ENCODE measurements around the gene ITPR3. TPM values are rescaled to one million over a fixed set of nuclear protein-coding genes. Genes with fewer than 3 reads are reported as not detected.

The ITPR3 gene
- total and polyA plus RNA-seq, 8 donors: 14.1 to 149 (median 65.6) TPM

DNA sequence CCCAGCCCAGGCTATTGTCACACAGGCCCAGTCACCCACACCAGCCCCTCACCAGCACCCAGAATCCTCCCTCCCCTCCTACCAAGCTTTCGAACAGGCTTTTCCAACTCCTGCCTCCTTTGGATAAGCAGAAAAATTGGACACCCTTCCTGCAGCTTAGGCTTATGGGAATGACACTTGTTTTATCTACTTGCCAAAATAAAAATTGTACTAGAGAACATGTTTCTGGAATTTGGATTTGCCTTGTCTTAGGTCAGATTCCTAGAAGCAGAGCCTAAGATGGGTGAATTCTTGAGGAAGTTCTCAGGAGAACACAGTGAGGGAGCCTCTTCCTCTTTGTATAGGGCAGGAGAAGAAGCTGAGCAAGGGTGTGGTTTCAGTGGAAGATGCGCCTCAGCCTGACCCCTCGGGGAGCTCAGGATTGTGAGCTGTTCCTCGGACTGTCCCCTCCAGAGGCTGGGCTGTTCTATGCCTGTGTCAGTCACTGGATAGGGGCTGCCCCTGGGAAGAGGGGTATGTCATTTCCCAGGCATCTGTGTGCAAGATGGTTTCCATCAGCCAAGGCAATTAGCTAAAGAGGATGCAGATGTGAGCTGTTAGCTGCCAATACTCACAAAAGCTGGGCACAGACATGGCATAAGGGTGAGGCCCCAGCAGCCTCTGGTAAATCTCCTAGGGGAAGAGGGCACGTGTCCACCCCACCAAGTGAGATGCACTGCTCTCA is 33.9 kb downstream of the ITPR3 start:
- 64 to 85% (median 78%) methylated on average over 5 of the region's 5 CpGs for WGBS, 5 donors
- Histone ChIP-seq H3K9me3 (no peaks in the 10 kb centered on the region), H3K36me3 (peaks cover 29 to 83% (median 59%) of the 10 kb centered on the region in 4 donors), H3K27me3 (no peaks in the 10 kb centered on the region), H3K4me3 (no peak overlapping the region), H3K27ac (no peak overlapping the region), H3K4me1 (no peaks in the 10 kb centered on the region)
- no peak for DNase-seq
- TF ChIP-seq POLR2AphosphoS5 (IDR thresholded peaks at IDR 0.05): no peak
- TF ChIP-seq EP300 (IDR thresholded peaks at IDR 0.05): no peak
- TF ChIP-seq, protein P1, sequence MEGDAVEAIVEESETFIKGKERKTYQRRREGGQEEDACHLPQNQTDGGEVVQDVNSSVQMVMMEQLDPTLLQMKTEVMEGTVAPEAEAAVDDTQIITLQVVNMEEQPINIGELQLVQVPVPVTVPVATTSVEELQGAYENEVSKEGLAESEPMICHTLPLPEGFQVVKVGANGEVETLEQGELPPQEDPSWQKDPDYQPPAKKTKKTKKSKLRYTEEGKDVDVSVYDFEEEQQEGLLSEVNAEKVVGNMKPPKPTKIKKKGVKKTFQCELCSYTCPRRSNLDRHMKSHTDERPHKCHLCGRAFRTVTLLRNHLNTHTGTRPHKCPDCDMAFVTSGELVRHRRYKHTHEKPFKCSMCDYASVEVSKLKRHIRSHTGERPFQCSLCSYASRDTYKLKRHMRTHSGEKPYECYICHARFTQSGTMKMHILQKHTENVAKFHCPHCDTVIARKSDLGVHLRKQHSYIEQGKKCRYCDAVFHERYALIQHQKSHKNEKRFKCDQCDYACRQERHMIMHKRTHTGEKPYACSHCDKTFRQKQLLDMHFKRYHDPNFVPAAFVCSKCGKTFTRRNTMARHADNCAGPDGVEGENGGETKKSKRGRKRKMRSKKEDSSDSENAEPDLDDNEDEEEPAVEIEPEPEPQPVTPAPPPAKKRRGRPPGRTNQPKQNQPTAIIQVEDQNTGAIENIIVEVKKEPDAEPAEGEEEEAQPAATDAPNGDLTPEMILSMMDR (IDR thresholded peaks at IDR 0.05): no peak
- no peak for TF ChIP-seq POLR2A (IDR thresholded peaks at IDR 0.05)
- intact Hi-C loops (cut with DNase I; ENCODE audit: low total_unique reads): no loop called here

DNA sequence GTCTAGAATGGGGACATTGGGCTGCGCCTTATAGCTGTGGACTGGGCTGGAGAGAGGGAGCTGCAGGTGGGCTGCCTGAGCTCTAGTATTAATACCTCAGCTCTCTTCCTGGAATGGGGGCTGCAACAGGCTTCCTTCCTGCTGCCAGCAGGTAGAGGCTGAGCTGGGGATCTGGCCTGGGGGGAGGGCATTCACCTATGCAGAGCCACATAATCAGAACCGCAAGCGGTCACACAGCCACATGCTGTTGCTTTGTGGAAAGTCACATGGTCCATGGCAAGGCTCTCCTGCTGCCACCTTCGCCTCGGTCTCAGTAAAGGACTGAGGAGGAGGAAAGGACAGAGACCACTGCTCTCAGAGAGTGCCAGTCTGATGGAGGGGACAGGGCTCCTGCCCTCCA is 35.7 kb downstream of the ITPR3 start:
- Histone ChIP-seq H3K27me3 (no peaks in the 10 kb centered on the region), H3K4me1 (no peaks in the 10 kb centered on the region), H3K9me3 (no peaks in the 10 kb centered on the region), H3K27ac (no peak overlapping the region), H3K4me3 (no peak overlapping the region), H3K36me3 (peaks cover 29 to 88% (median 71%) of the 10 kb centered on the region in 4 donors)
- 76 to 97% (median 86%) methylated on average over 3 to 5 of the region's 5 CpGs for WGBS, 5 donors
- intact Hi-C loops (cut with DNase I; ENCODE audit: low total_unique reads): no loop called here
- TF ChIP-seq POLR2AphosphoS5 (IDR thresholded peaks at IDR 0.05) (no peak), EP300 (IDR thresholded peaks at IDR 0.05) (no peak), POLR2A (IDR thresholded peaks at IDR 0.05) (no peak)
- TF ChIP-seq, protein P1 (IDR thresholded peaks at IDR 0.05): no peak
- DNase-seq: no peak

DNA sequence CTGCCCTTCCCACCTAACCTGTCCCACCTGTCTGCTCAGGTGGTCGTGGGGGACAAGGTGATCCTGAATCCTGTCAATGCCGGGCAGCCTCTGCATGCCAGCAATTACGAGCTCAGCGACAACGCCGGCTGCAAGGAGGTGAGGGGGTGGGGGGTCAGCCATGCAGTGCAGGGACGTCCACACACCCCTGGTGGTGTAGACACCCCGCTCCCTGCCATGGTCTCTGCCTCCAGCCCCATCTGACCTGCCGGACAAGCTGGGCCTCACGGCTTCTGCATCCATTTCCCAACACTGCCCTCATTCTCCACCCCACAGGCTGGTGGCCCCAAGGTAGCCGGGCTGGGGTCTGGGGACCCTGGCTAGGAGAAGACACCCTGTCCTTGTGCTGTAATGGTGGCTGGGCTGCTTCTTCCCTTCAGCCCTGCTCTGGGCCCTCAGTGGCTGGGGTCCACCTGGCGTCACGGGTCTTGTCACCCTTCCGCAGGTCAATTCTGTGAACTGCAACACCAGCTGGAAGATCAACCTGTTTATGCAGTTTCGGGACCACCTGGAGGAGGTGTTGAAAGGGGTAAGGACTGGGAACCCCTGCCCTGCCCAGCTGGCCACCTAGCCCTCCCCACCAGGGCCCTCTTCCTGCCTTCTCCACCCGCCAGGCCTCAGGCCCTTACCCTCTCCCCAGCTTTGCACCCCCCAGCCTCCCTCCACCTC is 38.0 kb downstream of the ITPR3 start:
- DNase-seq: no peak
- Histone ChIP-seq H3K9me3 (no peaks in the 10 kb centered on the region), H3K4me3 (no peak overlapping the region), H3K36me3 (peaks cover 29 to 95% (median 83%) of the 10 kb centered on the region in 4 donors), H3K4me1 (no peaks in the 10 kb centered on the region), H3K27me3 (no peaks in the 10 kb centered on the region), H3K27ac (no peak overlapping the region)
- TF ChIP-seq POLR2A (IDR thresholded peaks at IDR 0.05): no peak
- TF ChIP-seq EP300 (IDR thresholded peaks at IDR 0.05): no peak
- no peak for TF ChIP-seq POLR2AphosphoS5 (IDR thresholded peaks at IDR 0.05)
- TF ChIP-seq, protein P1 (IDR thresholded peaks at IDR 0.05): no peak
- 85 to 90% (median 88%) methylated on average over 15 to 16 of the region's 16 CpGs for WGBS, 5 donors
- intact Hi-C loops (cut with DNase I; ENCODE audit: low total_unique reads): no loop called here

DNA sequence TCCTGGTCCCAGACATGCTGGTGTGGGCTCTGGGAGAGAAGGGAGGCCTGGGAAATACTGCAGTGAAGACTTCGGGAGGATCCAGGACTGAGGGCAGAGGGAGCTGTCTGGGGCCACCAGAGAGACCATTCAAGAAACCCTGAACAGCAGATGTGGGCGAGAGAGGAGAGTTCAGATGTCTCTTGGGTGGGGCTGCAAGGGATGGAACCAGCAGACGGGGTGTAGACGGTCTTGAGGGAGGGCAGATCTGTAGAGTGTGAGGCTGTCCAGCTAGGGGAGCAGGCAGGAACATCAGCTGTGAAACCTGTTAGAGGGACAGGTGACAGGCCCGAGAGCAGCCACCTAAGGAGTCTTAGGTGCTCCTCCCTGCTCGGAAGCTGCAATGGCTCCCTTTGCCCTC is 38.9 kb downstream of the ITPR3 start:
- no peaks in the 10 kb centered on the region for H3K9me3 ChIP-seq
- WGBS, 5 donors: 80 to 89% (median 85%) methylated on average over 6 of the region's 6 CpGs
- DNase-seq: no peak
- intact Hi-C loops (cut with DNase I; ENCODE audit: low total_unique reads): no loop called here
- no peak for TF ChIP-seq POLR2AphosphoS5 (IDR thresholded peaks at IDR 0.05)
- TF ChIP-seq, protein P1 (IDR thresholded peaks at IDR 0.05): no peak
- TF ChIP-seq POLR2A (IDR thresholded peaks at IDR 0.05): no peak
- no peak for TF ChIP-seq EP300 (IDR thresholded peaks at IDR 0.05)
- peaks cover 31 to 98% (median 90%) of the 10 kb centered on the region in 4 donors for H3K36me3 ChIP-seq
- H3K4me1 ChIP-seq: no peaks in the 10 kb centered on the region
- no peaks in the 10 kb centered on the region for H3K27me3 ChIP-seq
- no peak overlapping the region for H3K27ac ChIP-seq
- no peak overlapping the region for H3K4me3 ChIP-seq
